ENCODE results near the gene AKAP13.

DNA sequence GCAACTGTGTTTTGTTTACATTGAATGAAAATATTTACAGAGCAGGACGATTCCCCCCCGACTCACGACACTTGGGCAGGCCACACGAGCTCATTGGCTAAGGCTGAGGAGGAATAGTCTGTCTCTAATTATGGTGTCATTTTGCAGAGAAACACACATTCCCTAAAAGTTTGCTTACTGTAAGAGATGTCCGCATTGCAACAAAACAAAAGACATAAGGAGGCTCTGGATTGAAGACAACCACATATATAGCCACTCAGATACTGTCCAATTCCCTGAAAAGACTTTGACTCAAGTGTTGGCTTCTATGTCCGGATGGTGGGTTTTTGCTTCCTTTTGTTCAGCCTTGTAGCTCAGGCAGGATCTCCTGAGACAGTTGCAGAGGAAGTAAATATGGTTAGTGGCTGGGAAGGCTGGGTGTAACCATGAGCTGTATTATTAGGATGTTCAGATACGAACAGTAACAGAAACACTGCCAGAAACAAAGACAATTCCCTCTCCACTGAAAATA lies 243.9 kb downstream of the AKAP13 start:
- TF ChIP-seq EZH2 (IDR thresholded peaks at IDR 0.05; ENCODE audit: low read depth, low read length, severe bottlenecking) = no peak
- no peak for TF ChIP-seq RFX5 (IDR thresholded peaks at IDR 0.05; ENCODE audit: borderline replicate concordance, low read depth, low read length)
- TF ChIP-seq, protein P1, sequence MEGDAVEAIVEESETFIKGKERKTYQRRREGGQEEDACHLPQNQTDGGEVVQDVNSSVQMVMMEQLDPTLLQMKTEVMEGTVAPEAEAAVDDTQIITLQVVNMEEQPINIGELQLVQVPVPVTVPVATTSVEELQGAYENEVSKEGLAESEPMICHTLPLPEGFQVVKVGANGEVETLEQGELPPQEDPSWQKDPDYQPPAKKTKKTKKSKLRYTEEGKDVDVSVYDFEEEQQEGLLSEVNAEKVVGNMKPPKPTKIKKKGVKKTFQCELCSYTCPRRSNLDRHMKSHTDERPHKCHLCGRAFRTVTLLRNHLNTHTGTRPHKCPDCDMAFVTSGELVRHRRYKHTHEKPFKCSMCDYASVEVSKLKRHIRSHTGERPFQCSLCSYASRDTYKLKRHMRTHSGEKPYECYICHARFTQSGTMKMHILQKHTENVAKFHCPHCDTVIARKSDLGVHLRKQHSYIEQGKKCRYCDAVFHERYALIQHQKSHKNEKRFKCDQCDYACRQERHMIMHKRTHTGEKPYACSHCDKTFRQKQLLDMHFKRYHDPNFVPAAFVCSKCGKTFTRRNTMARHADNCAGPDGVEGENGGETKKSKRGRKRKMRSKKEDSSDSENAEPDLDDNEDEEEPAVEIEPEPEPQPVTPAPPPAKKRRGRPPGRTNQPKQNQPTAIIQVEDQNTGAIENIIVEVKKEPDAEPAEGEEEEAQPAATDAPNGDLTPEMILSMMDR (IDR thresholded peaks at IDR 0.05; ENCODE audit: control extremely low read depth in 1 of 3, insufficient read depth in 1 of 3, low read depth in 1 of 3, low read length in 3 of 3) = no peak
- TF ChIP-seq POLR2A (IDR thresholded peaks at IDR 0.05; ENCODE audit: control extremely low read depth in 1 of 2, low read depth in 2 of 2, low read length in 2 of 2) = no peak
- no peak for TF ChIP-seq MAFK (IDR thresholded peaks at IDR 0.05; ENCODE audit: low read depth, low read length)
- TF ChIP-seq POLR2AphosphoS5 (IDR thresholded peaks at IDR 0.05; ENCODE audit: low read depth, low read length) = no peak
- TF ChIP-seq HDAC2 (IDR thresholded peaks at IDR 0.05; ENCODE audit: borderline replicate concordance in 1 of 2, low read depth in 2 of 2, low read length in 2 of 2) = no peak
- no peak for TF ChIP-seq CREB1 (IDR thresholded peaks at IDR 0.05)
- TF ChIP-seq KDM5A (IDR thresholded peaks at IDR 0.05; ENCODE audit: low read length) = no peak
- no peak for TF ChIP-seq TAF1 (IDR thresholded peaks at IDR 0.05; ENCODE audit: low read depth, low read length)
- TF ChIP-seq, protein P2, sequence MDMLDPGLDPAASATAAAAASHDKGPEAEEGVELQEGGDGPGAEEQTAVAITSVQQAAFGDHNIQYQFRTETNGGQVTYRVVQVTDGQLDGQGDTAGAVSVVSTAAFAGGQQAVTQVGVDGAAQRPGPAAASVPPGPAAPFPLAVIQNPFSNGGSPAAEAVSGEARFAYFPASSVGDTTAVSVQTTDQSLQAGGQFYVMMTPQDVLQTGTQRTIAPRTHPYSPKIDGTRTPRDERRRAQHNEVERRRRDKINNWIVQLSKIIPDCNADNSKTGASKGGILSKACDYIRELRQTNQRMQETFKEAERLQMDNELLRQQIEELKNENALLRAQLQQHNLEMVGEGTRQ (IDR thresholded peaks at IDR 0.05; ENCODE audit: low read length) = no peak
- TF ChIP-seq SRF (IDR thresholded peaks at IDR 0.05; ENCODE audit: low read depth, low read length) = no peak
- no peak for TF ChIP-seq YY1 (IDR thresholded peaks at IDR 0.05; ENCODE audit: low read depth, low read length)
- no peak for TF ChIP-seq EP300 (IDR thresholded peaks at IDR 0.05; ENCODE audit: borderline replicate concordance in 1 of 2, low read depth in 2 of 2, low read length in 2 of 2)

Measured in H1 (cell line).